GM12878 (cell line): ENCODE measurements around the gene SCNN1A. TPM values are rescaled to one million over a fixed set of nuclear protein-coding genes. Genes with fewer than 3 reads are reported as not detected.
A peak's percentile ranks its signal among the peaks of the same experiment; 100 is the strongest.

Source experiments
- ATAC-seq: fragments of 200-7000 bp; cut with Tn5 transposase; 3 replicates; pipeline ENCODE4 v1.9.1; 2020; ENCODE audit warnings: mild to moderate bottlenecking, moderate library complexity
- BruUV-seq: library from RNA; stranded (reverse); fragments of 400-500 nt; replicated peaks from 2 replicates; lab custom pipeline; 2021; lab: Mats Ljungman, UMichigan
- CTCF ChIA-PET: fragments of 300-600 bp; sonication (Branson Sonifier 250); formaldehyde crosslinking; extraction: SDS; loops from one replicate; lab custom pipeline; 2021; ENCODE audit warnings: inconsistent platforms; lab: Yijun Ruan, JAX
- POLR2A ChIA-PET: fragments of 350-600 bp; formaldehyde crosslinking; extraction: SDS; loops from one replicate; lab custom pipeline; 2021; ENCODE audit warnings: inconsistent platforms; lab: Charles Lee
- RAD21 ChIA-PET: fragments of 300-600 bp; sonication (Branson Sonifier 250); formaldehyde crosslinking; loops from one replicate; lab custom pipeline; 2023; ENCODE audit warnings: antibody characterized with exemption; ENCODE audit not compliant: unreplicated experiment; lab: Charles Lee
- SMC1A ChIA-PET: fragments of 300-600 bp; sonication (Branson Sonifier 250); formaldehyde crosslinking; loops from one replicate; lab custom pipeline; 2023; ENCODE audit not compliant: unreplicated experiment, uncharacterized antibody; lab: Charles Lee
- DNase-seq: peaks from one replicate; pipeline ENCODE4 v3.0.0-alpha.2; 2011; ENCODE audit warnings: low read depth, low spot score
- FAIRE-seq: peaks from 3 replicates; lab custom pipeline; 2011; peaks lifted over from hg19 to GRCh38; lab: Jason Lieb, UNC
- H2AFZ ChIP-seq: 2 replicates; pipeline ENCODE4 v1.6.0; 2011; ENCODE audit warnings: low read depth, low read length, control low read depth; ENCODE audit not compliant: control insufficient read depth
- H3K27ac ChIP-seq: 2 replicates; pipeline ENCODE4 v1.5.1; 2011; ENCODE audit warnings: control low read depth; ENCODE audit not compliant: control insufficient read depth, insufficient read depth
- H3K27me3 ChIP-seq, 2 experiments: replicated peaks in 1 of 2; 2 replicates each; pipeline versions ENCODE4 v1.6.0 to v1.6.1; 2011; ENCODE audit warnings: low read length in 1 of 2; ENCODE audit not compliant: control insufficient read depth in 2 of 2, insufficient read depth in 2 of 2
- H3K36me3 ChIP-seq, 2 experiments: 2 replicates each; pipeline ENCODE4 v1.5.1; 2011; ENCODE audit warnings: low read length in 1 of 2; ENCODE audit not compliant: control insufficient read depth in 2 of 2, insufficient read depth in 2 of 2
- H3K4me1 ChIP-seq: 2 replicates; pipeline ENCODE4 v1.6.1; 2011; ENCODE audit warnings: mild to moderate bottlenecking, low read length, moderate library complexity, mixed read lengths; ENCODE audit not compliant: control insufficient read depth, insufficient read depth
- H3K4me2 ChIP-seq: 2 replicates; pipeline ENCODE4 v1.6.0; 2011; ENCODE audit warnings: control low read depth; ENCODE audit not compliant: control insufficient read depth, insufficient read depth
- H3K4me3 ChIP-seq: fragments of 200-600 bp; sonication (generic); 2 replicates; pipeline ENCODE4 v1.5.1; 2016
- H3K79me2 ChIP-seq: 2 replicates; pipeline ENCODE4 v1.6.0; 2011; ENCODE audit warnings: low read length; ENCODE audit not compliant: control insufficient read depth, insufficient read depth
- H3K9ac ChIP-seq: 2 replicates; pipeline ENCODE4 v1.8.0; 2011; ENCODE audit warnings: low read length, control low read depth, mixed read lengths; ENCODE audit not compliant: control insufficient read depth, insufficient read depth
- H3K9me3 ChIP-seq: replicated peaks from 3 replicates; pipeline ENCODE4 v1.5.1; 2011; ENCODE audit warnings: mild to moderate bottlenecking, low read length; ENCODE audit not compliant: control insufficient read depth, insufficient read depth
- H4K20me1 ChIP-seq: 2 replicates; pipeline ENCODE4 v1.6.0; 2011; ENCODE audit not compliant: control insufficient read depth, insufficient read depth
- HCFC1 ChIP-seq: fragments of 150-350 bp; IDR thresholded peaks from 2 replicates; pipeline ENCODE4 v1.6.1; 2014; ENCODE audit warnings: low read length
- HDAC6 ChIP-seq: fragments of 200-600 bp; sonication (generic); IDR thresholded peaks from one replicate; pipeline ENCODE4 v1.8.0; 2017; ENCODE audit warnings: antibody characterized with exemption; ENCODE audit not compliant: unreplicated experiment
- IKZF1 ChIP-seq: fragments of 450-650 bp; conservative IDR thresholded peaks from 2 replicates; pipeline ENCODE4 v1.6.1; 2017; ENCODE audit warnings: antibody characterized with exemption, mild to moderate bottlenecking
- MXI1 ChIP-seq: fragments of 150-350 bp; IDR thresholded peaks from 2 replicates; pipeline ENCODE4 v1.6.1; 2011; ENCODE audit warnings: low read depth, mild to moderate bottlenecking, inconsistent platforms, low read length, improper control_type of control experiment
- MYC ChIP-seq: IDR thresholded peaks from 2 replicates; pipeline ENCODE4 v1.6.1; 2011; ENCODE audit warnings: mild to moderate bottlenecking, low read length, moderate library complexity, inconsistent platforms; ENCODE audit not compliant: insufficient read depth, insufficient replicate concordance, insufficient read length, severe bottlenecking
- NBN ChIP-seq: fragments of 450-650 bp; IDR thresholded peaks from 2 replicates; pipeline ENCODE4 v1.6.1; 2016
- PAX5 ChIP-seq: IDR thresholded peaks from 2 replicates; pipeline ENCODE4 v1.6.1; 2011; ENCODE audit warnings: low read depth, low read length, borderline replicate concordance
- POLR2A ChIP-seq: IDR thresholded peaks from 2 replicates; pipeline ENCODE4 v1.6.1; 2011; ENCODE audit warnings: low read depth, mild to moderate bottlenecking, low read length
- SIN3A ChIP-seq: IDR thresholded peaks from 2 replicates; pipeline ENCODE4 v1.6.1; 2012; ENCODE audit warnings: low read depth, low read length, improper control_type of control experiment
- TARDBP ChIP-seq: IDR thresholded peaks from 2 replicates; pipeline ENCODE4 v1.6.1; 2016; ENCODE audit warnings: borderline replicate concordance
- USF1 ChIP-seq: IDR thresholded peaks from 2 replicates; pipeline ENCODE4 v1.6.1; 2011; ENCODE audit warnings: borderline replicate concordance, low read depth, mild to moderate bottlenecking, moderate library complexity, mixed read lengths, low read length; ENCODE audit not compliant: insufficient read depth; ENCODE audit errors: extremely low read length
- ZNF274 ChIP-seq: IDR thresholded peaks from one replicate; pipeline ENCODE4 v1.8.0; 2011; ENCODE audit not compliant: insufficient read length, insufficient read depth
- ZNF622 ChIP-seq: fragments of 450-650 bp; IDR thresholded peaks from 2 replicates; pipeline ENCODE4 v1.6.1; 2017; ENCODE audit warnings: mild to moderate bottlenecking, inconsistent platforms
- WGBS: methylation state at CpG from one replicate; pipeline ENCODE4 v1.1.6; 2016; ENCODE audit warnings: low lambda C conversion rate; ENCODE audit not compliant: insufficient replicate concordance, insufficient coverage; ENCODE audit errors: missing lambda C conversion rate; 5-methylcytosine and 5-hydroxymethylcytosine counted together
- in situ Hi-C: fragments of 300-500 bp; cut with MboI; formaldehyde crosslinking; loops from 9 replicates; pipeline ENCODE4 v1.14.3; 2018; ENCODE audit warnings: mixed read lengths
- intact Hi-C: fragments of 100-400 bp; cut with micrococcal nuclease; formaldehyde crosslinking; loops from one replicate; pipeline ENCODE4 v1.14.2; 2022; ENCODE audit not compliant: unreplicated experiment
- polyA plus RNA-seq, 11 experiments: library from polyadenylated mRNA; depleted of rRNA in 4 of 11; unstranded in 6 of 11; stranded (reverse) in 5 of 11; fragments of >200 nt; fragmentation: Nextera tagmentation in 4 of 11; fragmentation: Illumina TruSeq in 1 of 11; extraction: Ambion mirVana in 4 of 11; extraction: Trizol in 1 of 11; gene quantifications; 1 replicate in 1 of 11; 2 replicates in 10 of 11; pipeline versions ENCODE4 v1.2.1 to v1.2.3, GENCODE V29; 2011 to 2016; ENCODE audit warnings: inconsistent platforms in 2 of 11, missing spikeins in 2 of 11, low read depth in 1 of 11
- total RNA-seq, 4 experiments: library from RNA; depleted of rRNA in 3 of 4; stranded (reverse); fragments of >200 nt in 3 of 4; fragmentation: Illumina TruSeq in 1 of 4; extraction: Trizol in 1 of 4; gene quantifications; 2 replicates each; pipeline versions ENCODE4 v1.2.1 to v1.2.3, GENCODE V29; 2013 to 2021
- TF ChIP-seq, protein P1 (sequence below): fragments of 450-650 bp; conservative IDR thresholded peaks from 2 replicates; pipeline ENCODE4 v1.6.1; 2017; ENCODE audit warnings: mild to moderate bottlenecking, moderate library complexity
- TF ChIP-seq, protein P2 (sequence below): IDR thresholded peaks from 2 replicates; pipeline ENCODE4 v1.6.1; 2011; ENCODE audit warnings: low read depth, mild to moderate bottlenecking, low read length, moderate library complexity, borderline replicate concordance; ENCODE audit errors: extremely low read depth
- TF ChIP-seq, protein P3 (sequence below): fragments of 150-350 bp; IDR thresholded peaks from 2 replicates; pipeline ENCODE4 v1.6.1; 2014; ENCODE audit warnings: mild to moderate bottlenecking, low read depth, low read length

The SCNN1A gene
- total and polyA plus RNA-seq, 10 of the 15 experiments (the other 5 are each of a cell fraction or from before 2014, with no cell fraction given), result 0.14 to 0.69 TPM; not detected in 8

DNA sequence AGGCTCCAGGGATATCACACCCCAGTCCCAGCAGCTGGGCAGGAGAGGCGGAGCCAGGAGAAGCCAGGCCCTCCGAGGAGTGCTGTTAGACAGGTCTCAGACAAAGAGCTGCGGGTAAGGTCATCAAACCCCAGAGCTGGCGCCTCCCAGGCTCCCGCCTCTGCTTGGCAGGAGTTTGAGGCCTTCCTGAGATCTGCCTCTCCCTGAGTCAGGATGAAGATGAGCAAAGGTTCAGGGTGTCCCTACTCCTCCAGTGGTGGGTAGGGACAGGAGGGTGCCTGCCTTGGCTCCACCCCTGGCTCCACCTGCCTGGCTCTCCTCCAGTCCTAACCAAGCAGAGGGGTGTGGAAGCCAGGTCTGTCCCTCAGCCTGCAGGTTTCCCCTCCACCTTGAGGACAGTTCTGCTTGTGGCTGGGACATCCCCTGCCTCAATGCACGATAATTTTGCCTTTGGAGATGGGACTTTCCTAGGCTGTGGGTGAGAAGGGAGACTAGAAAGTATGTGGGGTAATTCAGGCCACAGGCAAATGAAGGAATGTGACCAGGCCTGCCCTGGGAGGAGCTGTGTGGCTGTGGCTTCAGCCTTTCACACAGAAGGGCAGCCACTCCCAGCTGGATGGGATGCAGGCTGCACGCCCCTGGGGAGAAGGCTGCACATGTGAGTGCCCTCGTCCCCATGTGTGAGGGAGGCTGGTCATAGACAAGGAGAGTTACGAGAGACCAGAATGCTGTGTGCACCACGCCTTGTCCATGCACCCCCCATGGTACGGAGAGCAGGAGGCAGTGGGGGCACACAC, 62.6 kb downstream of the SCNN1A start:
- in situ Hi-C loops, result no loop called here
- Histone ChIP-seq H3K36me3 (no peaks in the 10 kb centered on the region), H3K79me2 (no peaks in the 10 kb centered on the region), H3K4me1 (peaks cover 45% of the 10 kb centered on the region), H3K9me3 (no peaks in the 10 kb centered on the region), H2AFZ (no peak overlapping the region), H3K4me2 (peak overlapping the region; percentile 56), H3K9ac (no peak overlapping the region), H3K4me3 (no peak overlapping the region), H3K27ac (peak overlapping the region; percentile 57), H3K27me3 (no peaks in the 10 kb centered on the region), H4K20me1 (no peaks in the 10 kb centered on the region)
- intact Hi-C loops, result no loop called here
- ChIA-PET RAD21 (interaction anchor here (0.6 to 1.8 kb wide), 11 partner anchors 10 to 149 kb away, joined by 3 to 14 read pairs (median 3); no protein-coding TSS in a partner anchor), POLR2A (interaction anchor here (0.8 to 2.2 kb wide), 5 partner anchors 8 to 27 kb away, joined by 3 to 14 read pairs (median 3); no protein-coding TSS in a partner anchor), SMC1A (interaction anchor here (0.6 to 2.0 kb wide), 8 partner anchors 10 to 111 kb away, joined by 3 to 6 read pairs (median 4); no protein-coding TSS in a partner anchor), CTCF (interaction anchor here (0.9 to 3.5 kb wide), 4 partner anchors 10 to 411 kb away, joined by 3 to 13 read pairs (median 4); partner anchors contain the start of gene COPS7A)
- WGBS, result 39% methylated on average over 11 of the region's 11 CpGs
- peak; percentile 89 for ATAC-seq
- peak; percentile 96 for FAIRE-seq
- DNase-seq, result peak; percentile 94
- BruUV-seq, result no TSS peak
- TF ChIP-seq, protein P1, sequence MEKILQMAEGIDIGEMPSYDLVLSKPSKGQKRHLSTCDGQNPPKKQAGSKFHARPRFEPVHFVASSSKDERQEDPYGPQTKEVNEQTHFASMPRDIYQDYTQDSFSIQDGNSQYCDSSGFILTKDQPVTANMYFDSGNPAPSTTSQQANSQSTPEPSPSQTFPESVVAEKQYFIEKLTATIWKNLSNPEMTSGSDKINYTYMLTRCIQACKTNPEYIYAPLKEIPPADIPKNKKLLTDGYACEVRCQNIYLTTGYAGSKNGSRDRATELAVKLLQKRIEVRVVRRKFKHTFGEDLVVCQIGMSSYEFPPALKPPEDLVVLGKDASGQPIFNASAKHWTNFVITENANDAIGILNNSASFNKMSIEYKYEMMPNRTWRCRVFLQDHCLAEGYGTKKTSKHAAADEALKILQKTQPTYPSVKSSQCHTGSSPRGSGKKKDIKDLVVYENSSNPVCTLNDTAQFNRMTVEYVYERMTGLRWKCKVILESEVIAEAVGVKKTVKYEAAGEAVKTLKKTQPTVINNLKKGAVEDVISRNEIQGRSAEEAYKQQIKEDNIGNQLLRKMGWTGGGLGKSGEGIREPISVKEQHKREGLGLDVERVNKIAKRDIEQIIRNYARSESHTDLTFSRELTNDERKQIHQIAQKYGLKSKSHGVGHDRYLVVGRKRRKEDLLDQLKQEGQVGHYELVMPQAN, result no peak; the same call in 1 of the 2 replicates
- TF ChIP-seq TARDBP (no peak), HDAC6 (no peak), MXI1 (no peak; the same call in 1 of the 2 replicates), HCFC1 (no peak), POLR2A (no peak), NBN (peak; percentile 77), PAX5 (peak; percentile 47; the same call in 1 of the 2 replicates), MYC (no peak), SIN3A (no peak), ZNF274 (no peak), IKZF1 (peak; percentile 98), ZNF622 (no peak), USF1 (no peak)
- TF ChIP-seq, protein P2, sequence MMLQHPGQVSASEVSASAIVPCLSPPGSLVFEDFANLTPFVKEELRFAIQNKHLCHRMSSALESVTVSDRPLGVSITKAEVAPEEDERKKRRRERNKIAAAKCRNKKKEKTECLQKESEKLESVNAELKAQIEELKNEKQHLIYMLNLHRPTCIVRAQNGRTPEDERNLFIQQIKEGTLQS, result no peak
- TF ChIP-seq, protein P3, sequence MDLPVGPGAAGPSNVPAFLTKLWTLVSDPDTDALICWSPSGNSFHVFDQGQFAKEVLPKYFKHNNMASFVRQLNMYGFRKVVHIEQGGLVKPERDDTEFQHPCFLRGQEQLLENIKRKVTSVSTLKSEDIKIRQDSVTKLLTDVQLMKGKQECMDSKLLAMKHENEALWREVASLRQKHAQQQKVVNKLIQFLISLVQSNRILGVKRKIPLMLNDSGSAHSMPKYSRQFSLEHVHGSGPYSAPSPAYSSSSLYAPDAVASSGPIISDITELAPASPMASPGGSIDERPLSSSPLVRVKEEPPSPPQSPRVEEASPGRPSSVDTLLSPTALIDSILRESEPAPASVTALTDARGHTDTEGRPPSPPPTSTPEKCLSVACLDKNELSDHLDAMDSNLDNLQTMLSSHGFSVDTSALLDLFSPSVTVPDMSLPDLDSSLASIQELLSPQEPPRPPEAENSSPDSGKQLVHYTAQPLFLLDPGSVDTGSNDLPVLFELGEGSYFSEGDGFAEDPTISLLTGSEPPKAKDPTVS, result no peak
